Left ventricle myocardium inferior (tissue), 1 donor: ENCODE measurements around the gene ANK3. TPM values are rescaled to one million over a fixed set of nuclear protein-coding genes. Genes with fewer than 3 reads are reported as not detected.

Experiments
- DNase-seq: peaks from one replicate; pipeline ENCODE4 v3.0.0-alpha.2; 2020
- H3K27ac ChIP-seq: fragments of 200-600 bp; replicated peaks from 2 replicates; pipeline ENCODE4 v1.8.0; 2021
- H3K27me3 ChIP-seq: fragments of 200-600 bp; 2 replicates; pipeline ENCODE4 v1.8.0; 2021; ENCODE audit warnings: low read depth
- H3K36me3 ChIP-seq: fragments of 200-600 bp; 2 replicates; pipeline ENCODE4 v1.8.0; 2021
- H3K4me1 ChIP-seq: fragments of 200-600 bp; 2 replicates; pipeline ENCODE4 v1.8.0; 2021
- H3K4me3 ChIP-seq: fragments of 200-600 bp; 2 replicates; pipeline ENCODE4 v1.8.0; 2021; ENCODE audit warnings: mild to moderate bottlenecking, moderate library complexity
- H3K9me3 ChIP-seq: fragments of 200-600 bp; replicated peaks from 2 replicates; pipeline ENCODE4 v1.8.0; 2021
- intact Hi-C: fragments of 100-400 bp; cut with micrococcal nuclease; formaldehyde crosslinking; loops from one replicate; pipeline ENCODE4 v1.11.0; 2022
- total RNA-seq: library from RNA; stranded (reverse); fragmentation: NEBNext Ultra II Directional; extraction: Animal tissue kit (Norgen Biotek cat#: 25700); gene quantifications from one replicate; pipeline ENCODE4 v1.2.1, GENCODE V29; 2021
- TF ChIP-seq, protein P1 (sequence below): fragments of 200-600 bp; IDR thresholded peaks from 2 replicates; pipeline ENCODE4 v1.8.0; 2021; ENCODE audit warnings: antibody characterized with exemption, mild to moderate bottlenecking, borderline replicate concordance
- donor health status: DM: no; HTN: yes; CAD: no; lungs with severe emphysema.

ANK3 gene
- total RNA-seq, 1 donor from 2014 or later = 179 TPM

DNA sequence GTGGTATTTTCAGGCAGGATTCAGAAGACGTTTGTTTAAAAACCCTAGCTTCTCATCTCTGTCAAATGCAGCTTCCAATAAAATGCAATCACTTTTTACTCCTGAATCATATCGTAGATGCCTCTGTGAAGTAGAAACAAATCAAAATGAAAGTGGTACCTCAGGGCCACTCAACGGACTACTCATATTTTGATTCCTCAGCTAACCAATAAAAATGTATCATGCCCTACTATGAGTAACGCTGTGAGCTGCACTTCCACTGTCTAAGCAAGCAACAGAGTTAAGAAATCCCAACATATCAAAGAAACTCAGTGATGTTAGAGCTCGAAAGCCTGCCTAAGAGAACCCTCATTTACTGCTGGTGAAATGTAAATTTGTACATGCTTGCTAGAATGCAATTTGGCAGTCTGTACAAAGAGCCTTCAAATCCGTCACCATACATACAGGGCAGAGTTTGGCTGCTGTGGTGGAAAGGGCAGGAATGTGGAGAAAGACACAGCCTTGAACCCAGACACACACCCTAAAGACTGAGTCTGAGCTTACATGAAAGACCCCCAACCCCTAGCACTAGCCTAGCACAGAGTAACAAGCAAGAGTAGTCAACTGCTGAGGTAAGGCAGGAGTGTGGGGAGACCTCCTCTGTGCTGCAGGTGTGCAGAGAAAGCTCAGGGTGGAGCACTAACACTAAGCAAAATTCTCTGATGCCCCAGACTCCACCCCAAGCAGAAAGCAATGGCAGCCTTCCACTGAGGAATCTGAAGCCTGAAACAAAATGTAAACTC lies 151.5 kb downstream of the ANK3 start:
- intact Hi-C loops = loop anchor here (10.0 kb wide), 1 partner anchor 197 kb away; no protein-coding TSS in a partner anchor
- Histone ChIP-seq H3K27ac (peak overlapping the region; percentile 74), H3K36me3 (no peaks in the 10 kb centered on the region), H3K27me3 (no peaks in the 10 kb centered on the region), H3K4me3 (peak overlapping the region; percentile 16), H3K4me1 (peaks cover 48% of the 10 kb centered on the region), H3K9me3 (no peaks in the 10 kb centered on the region)
- no peak for DNase-seq
- TF ChIP-seq, protein P1, sequence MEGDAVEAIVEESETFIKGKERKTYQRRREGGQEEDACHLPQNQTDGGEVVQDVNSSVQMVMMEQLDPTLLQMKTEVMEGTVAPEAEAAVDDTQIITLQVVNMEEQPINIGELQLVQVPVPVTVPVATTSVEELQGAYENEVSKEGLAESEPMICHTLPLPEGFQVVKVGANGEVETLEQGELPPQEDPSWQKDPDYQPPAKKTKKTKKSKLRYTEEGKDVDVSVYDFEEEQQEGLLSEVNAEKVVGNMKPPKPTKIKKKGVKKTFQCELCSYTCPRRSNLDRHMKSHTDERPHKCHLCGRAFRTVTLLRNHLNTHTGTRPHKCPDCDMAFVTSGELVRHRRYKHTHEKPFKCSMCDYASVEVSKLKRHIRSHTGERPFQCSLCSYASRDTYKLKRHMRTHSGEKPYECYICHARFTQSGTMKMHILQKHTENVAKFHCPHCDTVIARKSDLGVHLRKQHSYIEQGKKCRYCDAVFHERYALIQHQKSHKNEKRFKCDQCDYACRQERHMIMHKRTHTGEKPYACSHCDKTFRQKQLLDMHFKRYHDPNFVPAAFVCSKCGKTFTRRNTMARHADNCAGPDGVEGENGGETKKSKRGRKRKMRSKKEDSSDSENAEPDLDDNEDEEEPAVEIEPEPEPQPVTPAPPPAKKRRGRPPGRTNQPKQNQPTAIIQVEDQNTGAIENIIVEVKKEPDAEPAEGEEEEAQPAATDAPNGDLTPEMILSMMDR = peak; percentile 46

DNA sequence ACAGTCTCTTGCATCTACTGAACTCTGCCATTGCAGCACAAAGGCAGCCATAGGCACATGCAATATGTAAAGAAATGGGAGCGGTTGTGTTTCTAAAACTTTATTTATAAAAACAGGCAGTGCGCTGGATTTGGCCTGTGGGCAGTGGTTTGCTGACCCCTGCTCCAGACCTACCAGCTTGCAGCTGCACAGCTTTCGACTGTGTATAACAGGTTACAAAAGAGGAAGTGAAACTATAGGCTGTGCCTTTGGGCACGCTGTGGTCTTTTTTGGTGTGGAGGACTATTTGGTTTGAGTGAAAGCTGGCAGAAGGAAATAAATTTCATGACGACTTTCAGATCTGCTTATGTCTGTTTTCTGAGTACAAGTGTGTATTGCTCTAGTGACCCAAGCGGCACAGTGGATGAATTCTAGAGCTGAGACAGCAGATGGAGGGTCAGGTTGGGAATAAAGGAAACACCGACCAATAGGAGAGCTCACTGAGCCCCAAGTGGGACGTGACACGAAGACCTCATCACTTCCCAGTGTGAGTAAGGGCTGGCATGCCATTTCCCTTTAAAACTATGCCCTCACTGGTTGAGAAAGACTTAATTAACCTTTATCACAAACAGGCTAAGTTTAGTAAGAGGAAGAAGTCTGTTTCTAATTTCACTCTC lies 152.7 kb downstream of the ANK3 start:
- Histone ChIP-seq H3K4me3 (no peak overlapping the region), H3K27me3 (no peaks in the 10 kb centered on the region), H3K9me3 (no peaks in the 10 kb centered on the region), H3K36me3 (no peaks in the 10 kb centered on the region), H3K4me1 (peaks cover 51% of the 10 kb centered on the region), H3K27ac (peak overlapping the region; percentile 74)
- intact Hi-C loops = loop anchor here (10.0 kb wide), 1 partner anchor 198 kb away; no protein-coding TSS in a partner anchor
- TF ChIP-seq, protein P1 = no peak
- DNase-seq = peak; percentile 24

DNA sequence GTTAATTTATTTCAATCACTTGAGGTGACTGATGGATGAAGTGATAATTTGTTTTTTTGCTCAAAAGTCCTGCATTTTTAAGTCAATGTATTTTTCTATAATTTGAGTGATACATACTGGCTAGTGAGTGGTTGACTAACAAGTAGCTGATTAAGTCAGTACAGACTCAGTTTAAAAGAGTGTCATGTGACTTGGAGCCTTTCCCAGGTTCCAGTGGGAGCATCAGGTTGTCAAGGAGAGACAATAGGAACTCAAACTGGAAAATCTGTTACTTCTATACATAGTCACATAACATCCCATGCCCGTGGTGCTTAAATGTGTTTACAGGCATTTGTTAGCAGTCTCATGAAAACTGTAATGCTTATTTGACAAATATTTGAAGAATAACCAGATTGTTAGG lies 154.7 kb downstream of the ANK3 start:
- Histone ChIP-seq H3K27me3 (no peaks in the 10 kb centered on the region), H3K4me1 (peaks cover 62% of the 10 kb centered on the region), H3K27ac (peak overlapping the region; percentile 32), H3K9me3 (no peaks in the 10 kb centered on the region), H3K4me3 (no peak overlapping the region), H3K36me3 (no peaks in the 10 kb centered on the region)
- intact Hi-C loops = loop anchor here (10.0 kb wide), 1 partner anchor 200 kb away; no protein-coding TSS in a partner anchor
- TF ChIP-seq, protein P1 = no peak
- DNase-seq = no peak

DNA sequence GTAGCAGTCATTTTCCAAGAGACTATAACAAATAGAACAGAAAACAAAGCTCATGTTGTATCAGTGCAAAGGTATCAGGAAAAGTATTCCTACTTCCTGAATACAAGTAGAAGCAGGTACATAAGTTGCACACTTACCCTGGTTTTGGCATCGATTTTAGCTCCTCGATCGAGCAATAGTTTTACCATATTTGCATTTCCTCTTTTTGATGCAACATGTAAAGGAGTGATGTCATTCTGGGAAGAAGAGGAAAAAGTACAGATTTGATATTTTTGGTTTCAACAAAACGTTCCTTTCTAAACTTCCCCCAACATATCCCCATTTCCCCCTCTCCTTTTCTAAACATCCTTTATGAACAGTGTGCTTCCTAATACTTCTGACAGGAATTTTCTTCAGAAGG lies 155.1 kb downstream of the ANK3 start:
- Histone ChIP-seq H3K27ac (no peak overlapping the region), H3K27me3 (no peaks in the 10 kb centered on the region), H3K36me3 (no peaks in the 10 kb centered on the region), H3K4me3 (no peak overlapping the region), H3K4me1 (peaks cover 61% of the 10 kb centered on the region), H3K9me3 (no peaks in the 10 kb centered on the region)
- intact Hi-C loops = loop anchor here (10.0 kb wide), 1 partner anchor 200 kb away; no protein-coding TSS in a partner anchor
- TF ChIP-seq, protein P1 = no peak
- DNase-seq = no peak

DNA sequence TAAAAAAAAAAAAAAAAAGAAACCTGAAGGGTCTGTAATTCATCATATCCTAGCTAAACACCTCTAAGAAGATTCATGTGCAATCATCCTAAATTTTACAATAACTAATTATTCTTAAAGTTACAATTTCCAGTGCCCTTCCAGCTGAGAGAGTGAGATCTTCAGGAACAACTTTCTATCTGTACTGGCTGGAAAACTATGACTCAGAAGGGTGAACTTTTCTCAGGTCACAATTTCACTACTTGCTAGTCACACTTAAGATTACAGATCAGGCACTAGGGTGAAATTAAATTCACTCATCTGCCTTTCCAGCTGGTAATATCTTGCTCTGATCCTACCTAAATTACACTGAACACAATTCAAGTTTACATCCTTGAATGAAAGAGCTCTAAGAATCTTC lies 158.8 kb downstream of the ANK3 start:
- H3K9me3 ChIP-seq = no peaks in the 10 kb centered on the region
- no peak for DNase-seq
- no peaks in the 10 kb centered on the region for H3K27me3 ChIP-seq
- H3K36me3 ChIP-seq = no peaks in the 10 kb centered on the region
- H3K4me1 ChIP-seq = peaks cover 29% of the 10 kb centered on the region
- TF ChIP-seq, protein P1 = no peak
- H3K4me3 ChIP-seq = no peak overlapping the region
- intact Hi-C loops = loop anchor here (10.0 kb wide), 1 partner anchor 204 kb away; no protein-coding TSS in a partner anchor
- peak overlapping the region; percentile 10 for H3K27ac ChIP-seq
